Renal cortex interstitium (tissue), 11 donors: ENCODE measurements around the gene ATP6V0C. TPM values are rescaled to one million over a fixed set of nuclear protein-coding genes. Genes with fewer than 3 reads are reported as not detected.
"Not testable (repeated sequence)": the region's sequence is repeated elsewhere in the genome, so short reads cannot be mapped to it uniquely, and the experiment has no call there.

ENCODE experiments used
- DNase-seq, 11 donors: peaks; one replicate each; pipeline ENCODE4 v3.0.0-alpha.2; 2013; ENCODE audit warnings: low read depth in 9 of 11, low spot score in 4 of 11; ENCODE audit errors: extremely low read depth in 1 of 11
- polyA plus RNA-seq, 3 donors: library from polyadenylated mRNA; unstranded; fragments of 120-200 nt; gene quantifications; one replicate each; pipeline ENCODE4 v1.2.1, GENCODE V29; 2013; ENCODE audit not compliant: insufficient read length in 3 of 3

ATP6V0C gene
- polyA plus RNA-seq, 3 donors = 158 to 278 (median 243) TPM

DNA sequence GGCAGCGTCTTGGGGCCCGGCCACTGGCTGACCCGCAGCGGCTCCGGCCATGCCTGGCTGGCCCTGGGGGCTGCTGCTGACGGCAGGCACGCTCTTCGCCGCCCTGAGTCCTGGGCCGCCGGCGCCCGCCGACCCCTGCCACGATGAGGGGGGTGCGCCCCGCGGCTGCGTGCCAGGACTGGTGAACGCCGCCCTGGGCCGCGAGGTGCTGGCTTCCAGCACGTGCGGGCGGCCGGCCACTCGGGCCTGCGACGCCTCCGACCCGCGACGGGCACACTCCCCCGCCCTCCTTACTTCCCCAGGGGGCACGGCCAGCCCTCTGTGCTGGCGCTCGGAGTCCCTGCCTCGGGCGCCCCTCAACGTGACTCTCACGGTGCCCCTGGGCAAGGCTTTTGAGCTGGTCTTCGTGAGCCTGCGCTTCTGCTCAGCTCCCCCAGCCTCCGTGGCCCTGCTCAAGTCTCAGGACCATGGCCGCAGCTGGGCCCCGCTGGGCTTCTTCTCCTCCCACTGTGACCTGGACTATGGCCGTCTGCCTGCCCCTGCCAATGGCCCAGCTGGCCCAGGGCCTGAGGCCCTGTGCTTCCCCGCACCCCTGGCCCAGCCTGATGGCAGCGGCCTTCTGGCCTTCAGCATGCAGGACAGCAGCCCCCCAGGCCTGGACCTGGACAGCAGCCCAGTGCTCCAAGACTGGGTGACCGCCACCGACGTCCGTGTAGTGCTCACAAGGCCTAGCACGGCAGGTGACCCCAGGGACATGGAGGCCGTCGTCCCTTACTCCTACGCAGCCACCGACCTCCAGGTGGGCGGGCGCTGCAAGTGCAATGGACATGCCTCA, 41.9 kb upstream of the ATP6V0C start:
- no peak for DNase-seq

DNA sequence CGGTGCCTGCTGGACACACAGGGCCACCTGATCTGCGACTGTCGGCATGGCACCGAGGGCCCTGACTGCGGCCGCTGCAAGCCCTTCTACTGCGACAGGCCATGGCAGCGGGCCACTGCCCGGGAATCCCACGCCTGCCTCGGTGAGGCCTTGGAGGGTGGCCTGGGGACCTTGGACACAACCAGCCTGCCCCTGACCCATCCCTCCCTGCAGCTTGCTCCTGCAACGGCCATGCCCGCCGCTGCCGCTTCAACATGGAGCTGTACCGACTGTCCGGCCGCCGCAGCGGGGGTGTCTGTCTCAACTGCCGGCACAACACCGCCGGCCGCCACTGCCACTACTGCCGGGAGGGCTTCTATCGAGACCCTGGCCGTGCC, 41.3 kb upstream of the ATP6V0C start:
- DNase-seq = no peak

DNA sequence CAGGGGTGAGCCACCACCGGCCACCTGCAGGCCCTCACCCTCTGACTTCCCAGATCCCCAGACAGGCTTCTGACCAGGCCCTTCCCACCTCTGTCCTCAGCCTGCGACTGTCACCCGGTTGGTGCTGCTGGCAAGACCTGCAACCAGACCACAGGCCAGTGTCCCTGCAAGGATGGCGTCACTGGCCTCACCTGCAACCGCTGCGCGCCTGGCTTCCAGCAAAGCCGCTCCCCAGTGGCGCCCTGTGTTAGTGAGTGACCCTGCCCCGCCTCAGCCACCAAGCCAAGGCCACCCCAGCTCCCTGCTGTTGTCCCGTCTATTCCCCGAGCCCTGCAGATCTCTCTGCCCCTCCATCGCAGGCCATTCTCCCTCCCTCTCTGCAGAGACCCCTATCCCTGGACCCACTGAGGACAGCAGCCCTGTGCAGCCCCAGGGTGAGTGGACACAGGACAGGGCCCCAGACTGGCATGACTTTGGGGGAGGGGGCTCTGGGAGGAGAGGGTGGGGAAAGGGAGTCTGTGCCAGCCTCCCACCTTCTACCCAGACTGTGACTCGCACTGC, 40.8 kb upstream of the ATP6V0C start:
- no peak for DNase-seq

DNA sequence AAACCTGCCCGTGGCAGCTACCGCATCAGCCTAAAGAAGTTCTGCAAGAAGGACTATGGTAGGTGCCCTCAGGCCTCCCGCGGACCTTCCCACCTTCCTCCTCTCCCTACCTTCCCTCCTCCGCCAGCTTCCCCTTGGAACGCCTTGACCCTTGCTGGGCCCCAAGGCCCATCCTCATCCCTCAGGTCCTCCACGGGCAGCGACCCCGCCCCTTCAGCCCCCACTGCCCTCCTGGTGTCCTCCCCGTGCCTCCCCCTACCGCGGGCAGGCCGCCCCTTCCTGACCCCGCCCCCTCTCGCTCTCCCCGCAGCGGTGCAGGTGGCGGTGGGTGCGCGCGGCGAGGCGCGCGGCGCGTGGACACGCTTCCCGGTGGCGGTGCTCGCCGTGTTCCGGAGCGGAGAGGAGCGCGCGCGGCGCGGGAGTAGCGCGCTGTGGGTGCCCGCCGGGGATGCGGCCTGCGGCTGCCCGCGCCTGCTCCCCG, 40.3 kb upstream of the ATP6V0C start:
- DNase-seq = no peak

DNA sequence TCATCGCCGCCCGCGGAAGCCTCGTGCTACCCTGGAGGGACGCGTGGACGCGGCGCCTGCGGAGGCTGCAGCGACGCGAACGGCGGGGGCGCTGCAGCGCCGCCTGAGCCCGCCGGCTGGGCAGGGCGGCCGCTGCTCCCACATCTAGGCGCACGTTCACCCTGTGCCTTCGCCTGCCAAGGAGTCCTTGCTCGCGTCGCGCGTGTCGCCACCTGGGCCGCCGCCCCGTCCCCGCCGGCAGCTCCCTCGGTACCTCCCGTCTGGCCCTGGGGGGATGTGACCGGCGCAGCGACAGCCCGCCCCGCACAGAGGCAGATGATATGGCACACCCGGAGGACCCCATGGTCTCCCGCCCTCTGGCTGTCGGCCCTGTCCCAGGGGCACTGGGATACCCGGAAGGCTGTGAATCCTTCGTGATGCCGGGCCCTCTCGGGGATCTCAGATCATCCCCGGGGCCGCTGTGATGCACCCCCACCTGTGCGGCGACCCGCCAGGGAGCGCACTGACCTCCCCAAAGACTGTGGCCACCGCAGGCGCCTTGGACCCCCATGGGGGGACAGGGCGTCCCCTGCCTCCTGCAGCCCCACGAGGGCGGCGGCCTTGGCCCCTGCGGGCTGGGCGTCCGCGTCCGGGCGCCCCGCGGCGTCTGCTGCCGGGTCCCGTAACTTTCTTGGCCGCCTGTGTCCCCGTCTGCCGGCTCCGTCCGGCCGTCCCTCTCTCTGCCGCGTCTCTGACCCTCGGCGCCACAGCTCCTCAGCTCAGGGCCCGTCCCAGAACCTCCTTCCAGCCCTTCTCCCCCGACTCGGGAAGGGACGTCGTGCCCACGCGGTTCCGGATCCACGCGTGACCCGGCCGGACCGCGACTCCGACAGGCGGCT, 39.5 kb upstream of the ATP6V0C start:
- no peak for DNase-seq

DNA sequence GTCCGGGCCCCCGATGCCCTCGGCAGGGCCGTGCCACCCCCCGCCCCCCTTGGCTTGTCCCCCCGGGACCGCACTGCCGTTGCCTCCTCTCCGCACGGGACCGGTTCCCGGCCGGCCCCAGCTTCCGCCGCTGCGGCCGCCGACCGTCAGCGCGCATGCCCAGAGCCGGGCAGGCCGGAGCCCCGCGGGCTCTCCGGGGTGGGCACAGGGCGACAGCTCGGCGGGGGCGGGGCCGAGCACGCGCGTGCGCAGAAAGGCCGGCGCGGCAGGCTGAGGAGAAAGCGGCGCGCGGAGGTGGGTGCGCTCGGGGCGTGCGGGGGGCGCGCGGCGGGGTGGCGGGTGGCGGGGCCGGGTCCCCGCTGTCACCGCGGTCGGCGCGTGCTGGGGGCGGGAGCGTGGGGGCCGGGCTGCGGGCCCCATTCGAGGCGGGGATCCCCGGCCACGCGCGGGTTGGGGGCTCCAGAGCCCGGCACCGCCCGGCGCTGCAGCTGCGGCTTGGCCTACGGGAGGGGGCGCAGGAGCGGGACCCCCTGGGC, 38.8 kb upstream of the ATP6V0C start, which contains the start of gene TBC1D24:
TSS of gene TBC1D24 (plus strand) at position 251 of the 536 bp plus-strand sequence. CDS start 21,022 bp downstream, outside the sequence.
- DNase-seq = peak in 9 of 11 donors; percentile 61 to 87 (median 81)

DNA sequence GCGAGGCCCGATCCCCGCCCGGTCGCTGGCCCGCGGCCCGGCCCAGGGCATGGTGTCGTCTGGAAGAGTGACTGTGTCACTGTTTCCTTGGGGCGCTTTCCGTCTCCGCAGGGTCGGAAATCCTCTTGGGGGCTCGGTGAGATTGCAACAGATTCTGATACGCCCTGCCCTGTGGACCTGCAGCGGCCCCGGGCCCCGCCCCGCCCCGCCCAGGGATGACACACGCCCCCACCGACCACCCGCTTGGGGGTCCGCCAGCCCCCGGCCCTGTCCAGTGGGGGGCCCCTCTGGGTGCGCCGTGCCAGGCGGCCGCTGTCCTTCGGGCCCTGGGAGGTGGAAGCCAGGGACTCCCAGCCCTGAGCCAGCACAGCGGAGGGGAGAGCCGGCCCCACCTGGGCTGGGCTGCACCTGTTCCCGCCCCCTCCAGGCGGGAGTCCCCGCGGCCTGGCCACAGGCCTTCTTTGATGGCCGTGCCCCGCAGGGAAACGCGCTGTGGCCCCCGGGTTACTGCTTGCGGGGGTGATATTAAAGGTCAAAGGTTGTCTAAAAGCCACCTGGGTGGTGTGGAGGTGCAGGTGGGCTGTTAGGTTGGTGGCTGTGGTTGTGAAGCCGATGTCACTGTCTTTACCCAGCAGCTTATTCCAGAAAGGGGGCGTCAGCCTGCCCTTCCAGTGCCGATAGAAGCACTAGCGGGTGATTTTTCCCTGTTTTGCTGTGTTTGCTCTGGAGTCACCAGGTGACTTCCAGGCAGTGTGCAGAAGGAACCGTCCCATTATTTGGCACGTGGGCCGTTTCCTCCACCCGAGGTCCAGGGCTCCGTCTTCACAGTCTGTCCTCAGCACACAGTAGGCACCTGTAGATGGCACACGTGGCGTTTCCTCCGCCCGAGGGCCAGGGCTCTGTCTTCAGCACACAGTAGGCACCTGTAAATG, 38.1 kb upstream of the ATP6V0C start:
- DNase-seq = no peak

DNA sequence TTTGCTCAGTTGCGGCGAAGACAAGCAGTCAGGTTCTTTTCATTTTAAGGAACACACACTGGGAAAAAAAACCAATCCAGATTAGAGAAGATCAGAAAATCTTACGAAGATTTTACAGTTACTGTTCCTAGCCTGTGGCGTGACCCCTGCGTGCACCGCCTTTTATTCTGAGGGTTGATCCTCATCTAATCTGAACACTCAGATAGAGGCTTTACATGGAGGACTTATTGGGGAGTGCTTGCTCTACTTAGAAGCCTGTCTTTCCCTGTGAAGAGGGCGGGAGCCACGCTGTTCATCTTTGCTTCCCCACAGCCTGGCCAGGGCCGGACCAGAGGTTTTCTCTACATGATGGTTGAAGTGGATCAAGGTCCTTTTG, 37.4 kb upstream of the ATP6V0C start:
- no peak for DNase-seq

DNA sequence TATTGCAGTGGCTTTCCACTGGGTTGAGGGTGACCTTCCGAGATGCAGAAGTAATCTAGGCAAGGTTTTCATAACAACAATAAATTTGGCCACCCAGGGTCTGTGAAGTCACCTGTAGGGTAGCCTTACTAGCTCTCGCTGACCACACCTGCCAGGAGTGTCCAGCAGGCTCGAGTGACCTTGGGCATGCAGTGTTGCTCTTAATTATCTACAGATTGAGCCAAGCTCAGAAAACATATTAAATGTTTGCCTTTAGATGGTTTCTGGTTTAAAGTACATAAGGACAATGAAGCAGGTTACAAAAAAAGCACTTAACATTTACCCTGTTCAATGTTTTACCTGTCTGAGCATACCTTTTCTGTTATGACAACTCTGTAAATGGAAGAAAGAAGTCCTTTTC, 37.0 kb upstream of the ATP6V0C start:
- DNase-seq = no peak

DNA sequence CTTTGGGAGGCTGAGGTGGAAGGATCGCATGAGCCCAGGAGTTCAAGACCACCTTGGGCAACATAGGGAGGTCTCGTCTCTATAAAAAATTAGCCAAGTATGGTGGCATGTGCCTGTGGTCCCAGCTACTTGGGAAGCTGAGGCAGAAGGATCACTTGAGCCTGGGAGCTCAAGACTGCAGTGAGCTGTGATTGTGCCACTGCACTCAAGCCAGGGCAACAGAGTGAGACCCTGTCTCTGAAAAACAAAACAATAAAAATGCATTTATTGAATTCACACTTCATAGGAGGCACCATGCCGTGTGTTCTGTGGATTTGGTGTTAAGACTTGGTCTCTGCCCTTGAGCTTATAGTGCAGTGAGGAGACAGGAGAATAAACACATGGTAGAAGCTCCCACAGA, 36.4 kb upstream of the ATP6V0C start:
- no peak for DNase-seq

DNA sequence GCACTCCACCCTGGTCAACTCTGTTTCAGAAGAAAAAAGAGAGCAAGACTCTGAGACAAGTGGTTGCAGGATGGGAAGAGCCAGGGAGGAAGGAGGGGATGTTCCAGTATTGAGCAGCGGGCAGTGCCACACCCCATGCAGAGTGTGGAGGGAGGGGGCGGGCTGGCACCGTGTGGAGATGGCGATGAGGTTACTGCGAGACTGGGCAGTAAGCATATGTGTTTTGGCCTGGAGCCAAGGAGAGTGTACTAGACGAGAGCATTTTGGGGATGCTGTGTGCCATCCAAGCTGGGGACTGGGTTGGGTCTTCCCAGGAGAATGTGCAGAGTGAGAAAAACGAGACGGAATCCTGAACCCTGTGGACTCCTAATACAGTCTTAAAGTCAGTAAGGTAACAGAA, 35.5 kb upstream of the ATP6V0C start:
- no peak for DNase-seq

DNA sequence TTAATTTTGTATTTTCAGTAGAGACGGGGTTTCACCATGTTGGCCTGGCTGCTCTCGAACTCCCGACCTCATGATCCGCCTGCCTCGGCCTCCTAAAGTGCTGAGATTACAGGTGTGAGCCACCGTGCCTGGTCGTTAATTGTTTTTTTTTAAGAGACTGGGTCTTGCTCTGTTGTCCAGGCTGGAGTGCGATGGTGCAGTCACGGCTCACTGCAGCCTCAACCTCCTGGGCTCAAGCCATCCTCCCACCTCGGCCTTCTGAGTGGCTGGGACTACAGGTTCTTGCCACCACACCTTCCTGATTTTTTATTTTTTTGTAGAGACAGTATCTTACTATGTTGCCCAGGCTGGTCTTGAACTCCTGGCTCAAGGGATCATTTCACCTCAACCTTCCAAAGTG, 33.8 kb upstream of the ATP6V0C start:
- not testable (repeated sequence) for DNase-seq

DNA sequence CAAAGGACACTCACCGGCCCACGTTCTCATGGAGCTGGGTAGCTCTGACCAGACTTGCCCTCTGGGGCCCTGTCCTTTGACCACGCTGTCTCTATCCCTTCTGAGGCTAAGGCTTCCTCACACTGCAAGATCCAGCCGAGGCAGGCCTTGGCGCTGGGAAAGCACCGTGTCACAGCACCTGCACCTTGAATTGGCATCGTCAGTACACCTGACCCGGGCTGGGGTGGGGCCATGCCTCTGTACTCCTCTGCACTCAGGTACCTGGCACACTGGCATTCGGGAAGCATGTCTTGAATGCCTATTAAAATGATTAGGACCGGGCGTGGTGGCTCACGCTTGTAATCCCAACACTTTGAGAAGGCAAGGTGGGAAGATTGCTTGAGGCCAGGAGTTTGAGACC, 32.8 kb upstream of the ATP6V0C start:
- DNase-seq = no peak

DNA sequence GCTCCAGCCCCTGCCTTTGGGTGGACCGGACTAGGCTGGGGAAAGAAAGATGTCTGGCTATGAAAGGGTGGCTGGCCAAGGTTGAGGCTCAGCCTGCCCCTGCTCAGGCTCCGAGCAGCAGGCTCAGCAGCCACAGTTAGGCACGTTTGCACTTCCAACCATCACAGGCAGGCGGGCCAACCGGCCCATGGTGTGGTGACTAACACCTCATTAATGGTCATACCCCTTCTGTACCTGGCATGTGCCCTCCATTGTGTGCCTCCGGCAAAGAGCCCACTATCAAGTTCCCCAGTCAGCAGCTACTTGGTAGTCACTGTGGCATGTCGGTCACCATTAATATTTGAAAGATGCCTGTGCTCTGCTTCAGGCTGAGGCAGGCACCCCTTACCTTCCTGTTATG, 32.1 kb upstream of the ATP6V0C start:
- DNase-seq = no peak

DNA sequence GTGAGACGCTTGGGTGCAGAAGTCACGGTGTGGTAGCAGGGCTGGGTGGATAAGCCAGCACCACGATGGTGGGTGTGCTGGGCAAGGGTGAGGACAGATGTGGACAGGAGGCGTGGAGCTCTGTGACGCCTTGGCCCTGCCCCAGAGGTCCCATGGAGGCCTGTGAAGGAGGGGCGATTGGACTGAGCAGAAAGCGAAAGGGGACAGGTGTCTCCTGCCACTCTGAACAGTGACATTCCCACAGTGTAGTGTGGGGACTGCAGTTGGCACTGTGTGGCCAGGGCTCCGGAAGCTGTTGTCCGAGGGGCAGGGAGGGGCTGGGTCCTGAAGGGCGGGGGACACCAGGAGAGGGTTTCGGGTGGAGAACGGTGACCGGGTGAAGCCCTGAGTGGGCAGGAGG, 31.5 kb upstream of the ATP6V0C start:
- DNase-seq = no peak

DNA sequence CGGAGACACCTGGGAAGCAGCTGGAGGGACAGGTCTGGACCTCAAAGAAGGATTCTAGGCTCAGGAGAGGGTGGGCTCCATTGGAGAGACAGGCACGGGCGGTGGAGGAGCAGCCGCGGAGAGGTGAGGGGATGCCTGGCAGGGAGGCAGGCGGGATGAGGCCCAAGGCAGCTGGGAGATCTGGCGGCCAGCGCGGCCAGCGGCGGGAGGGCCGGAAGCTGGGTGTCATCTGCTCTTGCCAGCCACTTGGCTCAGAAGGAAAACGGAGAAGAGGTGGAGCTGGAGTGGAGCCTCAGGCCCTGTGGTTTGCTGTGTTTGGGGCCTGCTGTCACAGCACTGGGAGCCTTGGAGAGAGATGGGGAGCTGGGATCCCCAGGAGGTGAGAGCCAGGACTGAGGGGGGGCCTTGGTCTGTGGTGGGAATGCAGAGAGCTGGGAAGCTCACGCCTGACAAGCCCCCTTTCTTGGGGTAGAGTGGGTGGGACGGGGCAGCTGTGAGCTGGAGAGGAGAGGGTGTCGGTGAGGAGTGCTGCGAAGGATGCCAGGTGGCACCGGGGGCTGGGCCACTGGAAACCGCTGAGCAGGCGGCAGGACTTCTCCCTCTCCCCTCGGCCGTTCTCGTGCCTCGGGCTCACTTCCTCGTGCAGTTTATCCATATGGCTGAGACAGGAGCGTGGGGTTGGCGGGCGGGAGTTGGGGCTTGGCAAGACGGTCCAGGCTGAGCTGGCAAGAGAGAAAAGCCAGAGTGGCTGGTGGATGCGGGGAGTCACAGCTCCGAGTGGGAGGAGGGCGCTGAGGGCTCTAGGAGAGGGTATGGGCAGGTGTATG, 30.8 kb upstream of the ATP6V0C start:
- DNase-seq = no peak
